ENCODE data around the gene GLI2.

Gene GLI2

GRCh38 chr2:120697471-120697870 is 38.2 kb upstream of the GLI2 start:
- Histone ChIP-seq H3K4me3 (no peak overlapping the region), H3K9me3 (ENCODE audit: low read depth, low read length) (no peaks in the 10 kb centered on the region), H3K9ac (ENCODE audit: insufficient read length) (no peak overlapping the region), H3K36me3 (ENCODE audit: insufficient read depth, low read length) (no peaks in the 10 kb centered on the region), H3K27ac (no peak overlapping the region)
- TF ChIP-seq POLR2AphosphoS5 (IDR thresholded peaks at IDR 0.05; ENCODE audit: borderline replicate concordance, low read depth, low read length) = no peak
- TF ChIP-seq FOXP2 (optimal IDR thresholded peaks at IDR 0.05; ENCODE audit: control extremely low read depth, extremely low read length, insufficient read depth) = no peak
- TF ChIP-seq EZH2 (IDR thresholded peaks at IDR 0.05) = no peak
- no peak for DNase-seq (ENCODE audit: low read depth, low spot score)

- no peak for TF ChIP-seq POLR2AphosphoS5 (IDR thresholded peaks at IDR 0.05; ENCODE audit: borderline replicate concordance, low read depth, low read length)
- Histone ChIP-seq H3K27ac (no peak overlapping the region), H3K4me3 (no peak overlapping the region), H3K9me3 (ENCODE audit: low read depth, low read length) (no peaks in the 10 kb centered on the region), H3K36me3 (ENCODE audit: insufficient read depth, low read length) (no peaks in the 10 kb centered on the region), H3K9ac (ENCODE audit: insufficient read length) (no peak overlapping the region)
- DNase-seq (ENCODE audit: low read depth, low spot score) = no peak
Observed at GRCh38 chr2:120699292-120699691, 36.4 kb upstream of the GLI2 start.

- Histone ChIP-seq H3K4me3 (no peak overlapping the region), H3K36me3 (ENCODE audit: insufficient read depth, low read length) (no peaks in the 10 kb centered on the region), H3K9ac (ENCODE audit: insufficient read length) (no peak overlapping the region), H3K9me3 (ENCODE audit: low read depth, low read length) (no peaks in the 10 kb centered on the region), H3K27ac (no peak overlapping the region)
- no peak for DNase-seq (ENCODE audit: low read depth, low spot score)
- TF ChIP-seq POLR2AphosphoS5 (IDR thresholded peaks at IDR 0.05; ENCODE audit: borderline replicate concordance, low read depth, low read length) (no peak), FOXP2 (optimal IDR thresholded peaks at IDR 0.05; ENCODE audit: control extremely low read depth, extremely low read length, insufficient read depth) (no peak), EZH2 (IDR thresholded peaks at IDR 0.05) (no peak)
Observed at GRCh38 chr2:120700659-120701058, 35.0 kb upstream of the GLI2 start.

GRCh38 chr2:120701096-120701495 is 34.6 kb upstream of the GLI2 start:
- TF ChIP-seq EZH2 (IDR thresholded peaks at IDR 0.05) = no peak
- no peak overlapping the region for H3K9ac ChIP-seq (ENCODE audit: insufficient read length)
- no peak overlapping the region for H3K27ac ChIP-seq
- no peak overlapping the region for H3K4me3 ChIP-seq
- DNase-seq (ENCODE audit: low read depth, low spot score) = no peak
- H3K9me3 ChIP-seq (ENCODE audit: low read depth, low read length) = no peaks in the 10 kb centered on the region
- H3K36me3 ChIP-seq (ENCODE audit: insufficient read depth, low read length) = no peaks in the 10 kb centered on the region

- Histone ChIP-seq H3K27ac (no peak overlapping the region), H3K36me3 (ENCODE audit: insufficient read depth, low read length) (no peaks in the 10 kb centered on the region), H3K9ac (ENCODE audit: insufficient read length) (no peak overlapping the region), H3K9me3 (ENCODE audit: low read depth, low read length) (no peaks in the 10 kb centered on the region), H3K4me3 (no peak overlapping the region)
- TF ChIP-seq POLR2AphosphoS5 (IDR thresholded peaks at IDR 0.05; ENCODE audit: borderline replicate concordance, low read depth, low read length) = no peak
- TF ChIP-seq EZH2 (IDR thresholded peaks at IDR 0.05) = no peak
- TF ChIP-seq FOXP2 (optimal IDR thresholded peaks at IDR 0.05; ENCODE audit: control extremely low read depth, extremely low read length, insufficient read depth) = no peak
- DNase-seq (ENCODE audit: low read depth, low spot score) = no peak
Observed at GRCh38 chr2:120701499-120701898, 34.2 kb upstream of the GLI2 start.

- Histone ChIP-seq H3K27ac (no peak overlapping the region), H3K9ac (ENCODE audit: insufficient read length) (no peak overlapping the region), H3K36me3 (ENCODE audit: insufficient read depth, low read length) (no peaks in the 10 kb centered on the region), H3K4me3 (no peak overlapping the region), H3K9me3 (ENCODE audit: low read depth, low read length) (no peaks in the 10 kb centered on the region)
- TF ChIP-seq EZH2 (IDR thresholded peaks at IDR 0.05) (no peak), POLR2AphosphoS5 (IDR thresholded peaks at IDR 0.05; ENCODE audit: borderline replicate concordance, low read depth, low read length) (no peak), FOXP2 (optimal IDR thresholded peaks at IDR 0.05; ENCODE audit: control extremely low read depth, extremely low read length, insufficient read depth) (no peak)
- DNase-seq (ENCODE audit: low read depth, low spot score) = no peak
Observed at GRCh38 chr2:120702061-120702460, 33.6 kb upstream of the GLI2 start.

- H3K9me3 ChIP-seq (ENCODE audit: low read depth, low read length) = no peaks in the 10 kb centered on the region
- no peaks in the 10 kb centered on the region for H3K36me3 ChIP-seq (ENCODE audit: insufficient read depth, low read length)
- no peak for TF ChIP-seq EZH2 (IDR thresholded peaks at IDR 0.05)
- no peak for TF ChIP-seq FOXP2 (optimal IDR thresholded peaks at IDR 0.05; ENCODE audit: control extremely low read depth, extremely low read length, insufficient read depth)
- H3K9ac ChIP-seq (ENCODE audit: insufficient read length) = no peak overlapping the region
- H3K4me3 ChIP-seq = no peak overlapping the region
- DNase-seq (ENCODE audit: low read depth, low spot score) = no peak
- no peak overlapping the region for H3K27ac ChIP-seq
Observed at GRCh38 chr2:120702801-120703200, 32.9 kb upstream of the GLI2 start.

GRCh38 chr2:120703330-120703994 is 32.2 kb upstream of the GLI2 start:
- TF ChIP-seq EZH2 (IDR thresholded peaks at IDR 0.05) (no peak), POLR2AphosphoS5 (IDR thresholded peaks at IDR 0.05; ENCODE audit: borderline replicate concordance, low read depth, low read length) (no peak), FOXP2 (optimal IDR thresholded peaks at IDR 0.05; ENCODE audit: control extremely low read depth, extremely low read length, insufficient read depth) (no peak)
- no peak for DNase-seq (ENCODE audit: low read depth, low spot score)
- no peak overlapping the region for H3K9ac ChIP-seq (ENCODE audit: insufficient read length)
- no peaks in the 10 kb centered on the region for H3K9me3 ChIP-seq (ENCODE audit: low read depth, low read length)
- H3K27ac ChIP-seq = no peak overlapping the region
- H3K36me3 ChIP-seq (ENCODE audit: insufficient read depth, low read length) = no peaks in the 10 kb centered on the region
- H3K4me3 ChIP-seq = no peak overlapping the region

- no peak for DNase-seq (ENCODE audit: low read depth, low spot score)
- TF ChIP-seq EZH2 (IDR thresholded peaks at IDR 0.05) (no peak), FOXP2 (optimal IDR thresholded peaks at IDR 0.05; ENCODE audit: control extremely low read depth, extremely low read length, insufficient read depth) (no peak), POLR2AphosphoS5 (IDR thresholded peaks at IDR 0.05; ENCODE audit: borderline replicate concordance, low read depth, low read length) (no peak)
- no peaks in the 10 kb centered on the region for H3K36me3 ChIP-seq (ENCODE audit: insufficient read depth, low read length)
- H3K4me3 ChIP-seq = no peak overlapping the region
- no peak overlapping the region for H3K9ac ChIP-seq (ENCODE audit: insufficient read length)
- no peak overlapping the region for H3K27ac ChIP-seq
- no peaks in the 10 kb centered on the region for H3K9me3 ChIP-seq (ENCODE audit: low read depth, low read length)
Observed at GRCh38 chr2:120704696-120705095, 31.0 kb upstream of the GLI2 start.
